ENCODE measurements around the gene NEDD8.

DNA sequence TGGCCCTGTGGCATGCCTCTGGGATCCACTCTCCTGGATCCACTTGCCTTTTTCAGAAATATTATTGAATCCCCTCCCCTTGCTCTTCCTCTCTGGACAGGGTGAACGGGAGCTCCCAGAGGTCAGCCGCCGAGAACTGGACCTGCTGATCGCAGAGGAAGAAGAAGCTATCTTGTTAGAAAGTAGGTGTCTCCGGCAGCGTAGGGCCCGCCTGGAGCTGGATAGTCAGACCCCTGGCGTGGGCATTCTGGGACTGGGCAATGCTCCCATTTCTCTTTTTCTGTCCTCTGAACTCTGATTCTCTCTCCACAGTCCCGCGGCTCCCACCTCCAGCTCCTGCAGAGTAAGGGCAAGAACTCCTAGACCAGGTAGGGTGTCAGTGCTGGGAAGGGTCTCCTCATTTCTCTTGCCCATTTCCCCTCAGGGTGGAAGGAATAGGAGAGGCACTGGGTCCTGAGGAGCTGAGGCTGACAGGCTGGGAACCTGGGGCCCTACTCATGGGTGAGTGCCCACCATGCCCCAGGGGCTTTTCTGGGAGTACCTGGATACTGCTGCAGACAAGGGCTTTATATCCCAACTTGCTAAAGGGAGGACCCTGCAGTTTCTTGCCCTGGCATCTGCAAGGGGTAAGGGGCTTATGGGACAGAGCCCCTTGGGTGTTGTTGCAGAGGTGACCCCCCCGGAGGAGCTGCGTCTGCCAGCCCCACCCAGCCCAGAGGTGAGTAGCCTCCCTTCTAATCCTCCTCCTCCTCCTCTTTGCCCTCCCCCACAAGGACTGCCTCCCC, 54.9 kb downstream of the NEDD8 start:
- TF ChIP-seq CTCF (conservative IDR thresholded peaks at IDR 0.05; ENCODE audit: low read length) (no peak), EZH2phosphoT487 (IDR thresholded peaks at IDR 0.05; ENCODE audit: borderline replicate concordance) (no peak)
